Measurements from ENCODE around the gene PDE4B. TPM values are rescaled to one million over a fixed set of nuclear protein-coding genes. Genes with fewer than 3 reads are reported as not detected.
"Not testable (repeated sequence)": the region's sequence is repeated elsewhere in the genome, so short reads cannot be mapped to it uniquely, and the experiment has no call there.

PDE4B gene
- polyA plus RNA-seq, 1 donor from 2014 or later = 135 TPM

- H2AFZ ChIP-seq (ENCODE audit: low read depth, low read length) = no peak overlapping the region
- H3F3A ChIP-seq (ENCODE audit: insufficient read depth, low read length, poor library complexity, severe bottlenecking) = no peaks in the 10 kb centered on the region
- no peaks in the 10 kb centered on the region for H3K9me2 ChIP-seq (ENCODE audit: insufficient read depth, low read length)
- peaks cover 3% of the 10 kb centered on the region for H3K36me3 ChIP-seq (ENCODE audit: insufficient read depth, low read length)
- TF ChIP-seq POLR2AphosphoS5 (IDR thresholded peaks at IDR 0.05) = no peak
- no peak for TF ChIP-seq EP300 (conservative IDR thresholded peaks at IDR 0.05; ENCODE audit: poor library complexity, severe bottlenecking)
- no peak for TF ChIP-seq MXI1 (conservative IDR thresholded peaks at IDR 0.05; ENCODE audit: poor library complexity, severe bottlenecking)
- no peak for TF ChIP-seq TAF1 (IDR thresholded peaks at IDR 0.05; ENCODE audit: low read depth)
- TF ChIP-seq CTCF (IDR thresholded peaks at IDR 0.05; ENCODE audit: poor library complexity, severe bottlenecking) = no peak
- no peak for TF ChIP-seq RAD21 (conservative IDR thresholded peaks at IDR 0.05)
- no peak for TF ChIP-seq EZH2 (IDR thresholded peaks at IDR 0.05; ENCODE audit: borderline replicate concordance, insufficient read depth, low read length, poor library complexity, severe bottlenecking)
- TF ChIP-seq SMC3 (conservative IDR thresholded peaks at IDR 0.05; ENCODE audit: poor library complexity) = no peak
- no peak for TF ChIP-seq REST (IDR thresholded peaks at IDR 0.05; ENCODE audit: borderline replicate concordance)
- no peaks in the 10 kb centered on the region for H3K9me3 ChIP-seq (ENCODE audit: low read length)
- no peak overlapping the region for H3K9ac ChIP-seq (ENCODE audit: low read length)
- H3K4me2 ChIP-seq (ENCODE audit: low read length) = no peak overlapping the region
- H3K27ac ChIP-seq (ENCODE audit: low read length) = no peak overlapping the region
- no peak overlapping the region for H3K4me3 ChIP-seq (ENCODE audit: low read length)
- no peaks in the 10 kb centered on the region for H4K20me1 ChIP-seq (ENCODE audit: insufficient read depth)
- no peaks in the 10 kb centered on the region for H3K27me3 ChIP-seq (ENCODE audit: insufficient read depth, low read depth, low read length)
- no peaks in the 10 kb centered on the region for H3K79me2 ChIP-seq (replicated peaks; ENCODE audit: insufficient read depth, low read length)
Observed at GRCh38 chr1:65964123-65964522, 171.4 kb downstream of the PDE4B start.

- no peaks in the 10 kb centered on the region for H3K27me3 ChIP-seq (ENCODE audit: insufficient read depth, low read depth, low read length)
- H3K9ac ChIP-seq (ENCODE audit: low read length) = no peak overlapping the region
- H3F3A ChIP-seq (ENCODE audit: insufficient read depth, low read length, poor library complexity, severe bottlenecking) = no peaks in the 10 kb centered on the region
- H3K9me2 ChIP-seq (ENCODE audit: insufficient read depth, low read length) = no peaks in the 10 kb centered on the region
- H3K27ac ChIP-seq (ENCODE audit: low read length) = no peak overlapping the region
- H4K20me1 ChIP-seq (ENCODE audit: insufficient read depth) = no peaks in the 10 kb centered on the region
- no peak overlapping the region for H3K4me2 ChIP-seq (ENCODE audit: low read length)
- no peak overlapping the region for H3K4me3 ChIP-seq (ENCODE audit: low read length)
- H2AFZ ChIP-seq (ENCODE audit: low read depth, low read length) = no peak overlapping the region
- H3K79me2 ChIP-seq (replicated peaks; ENCODE audit: insufficient read depth, low read length) = no peaks in the 10 kb centered on the region
- H3K36me3 ChIP-seq (ENCODE audit: insufficient read depth, low read length) = peaks cover 5% of the 10 kb centered on the region
- H3K9me3 ChIP-seq (ENCODE audit: low read length) = no peaks in the 10 kb centered on the region
- TF ChIP-seq EZH2 (IDR thresholded peaks at IDR 0.05; ENCODE audit: borderline replicate concordance, insufficient read depth, low read length, poor library complexity, severe bottlenecking) = no peak
- no peak for TF ChIP-seq SMC3 (conservative IDR thresholded peaks at IDR 0.05; ENCODE audit: poor library complexity)
- no peak for TF ChIP-seq TAF1 (IDR thresholded peaks at IDR 0.05; ENCODE audit: low read depth)
- TF ChIP-seq REST (IDR thresholded peaks at IDR 0.05; ENCODE audit: borderline replicate concordance) = no peak
- no peak for TF ChIP-seq MXI1 (conservative IDR thresholded peaks at IDR 0.05; ENCODE audit: poor library complexity, severe bottlenecking)
- no peak for TF ChIP-seq RAD21 (conservative IDR thresholded peaks at IDR 0.05)
- TF ChIP-seq EP300 (conservative IDR thresholded peaks at IDR 0.05; ENCODE audit: poor library complexity, severe bottlenecking) = no peak
- no peak for TF ChIP-seq POLR2AphosphoS5 (IDR thresholded peaks at IDR 0.05)
- no peak for TF ChIP-seq CTCF (IDR thresholded peaks at IDR 0.05; ENCODE audit: poor library complexity, severe bottlenecking)
Observed at GRCh38 chr1:65965112-65965996, 172.7 kb downstream of the PDE4B start.

GRCh38 chr1:65967492-65967891 is 174.8 kb downstream of the PDE4B start:
- H3K27me3 ChIP-seq (ENCODE audit: insufficient read depth, low read depth, low read length); H2AFZ ChIP-seq (ENCODE audit: low read depth, low read length); H3K9me3 ChIP-seq (ENCODE audit: low read length); H3K4me3 ChIP-seq (ENCODE audit: low read length); H3K27ac ChIP-seq (ENCODE audit: low read length); H4K20me1 ChIP-seq (ENCODE audit: insufficient read depth); H3K9ac ChIP-seq (ENCODE audit: low read length); H3F3A ChIP-seq (ENCODE audit: insufficient read depth, low read length, poor library complexity, severe bottlenecking); H3K4me2 ChIP-seq (ENCODE audit: low read length); H3K9me2 ChIP-seq (ENCODE audit: insufficient read depth, low read length); H3K79me2 ChIP-seq (replicated peaks; ENCODE audit: insufficient read depth, low read length); H3K36me3 ChIP-seq (ENCODE audit: insufficient read depth, low read length): not testable (repeated sequence)

All from neural cell (in vitro differentiated cells).